SIG-M5 treated with dmso at 0.1 percent for 504 hours (cell line): Measurements from ENCODE around the gene CYB5B.
A peak's percentile ranks its signal among the peaks of the same experiment; 100 is the strongest.
"Not testable (repeated sequence)": the region's sequence is repeated elsewhere in the genome, so short reads cannot be mapped to it uniquely, and the experiment has no call there.

Experiments
- DNase-seq: peaks from one replicate; lab custom pipeline; 2025; ENCODE audit not compliant: unreplicated experiment; lab: John Stamatoyannopoulos, UW

Gene CYB5B

GRCh38 chr16:69408475-69408874 lies 15.9 kb upstream of the CYB5B start:
- DNase-seq: no peak

GRCh38 chr16:69410219-69410990 lies 14.0 kb upstream of the CYB5B start:
- no peak for DNase-seq

DNA sequence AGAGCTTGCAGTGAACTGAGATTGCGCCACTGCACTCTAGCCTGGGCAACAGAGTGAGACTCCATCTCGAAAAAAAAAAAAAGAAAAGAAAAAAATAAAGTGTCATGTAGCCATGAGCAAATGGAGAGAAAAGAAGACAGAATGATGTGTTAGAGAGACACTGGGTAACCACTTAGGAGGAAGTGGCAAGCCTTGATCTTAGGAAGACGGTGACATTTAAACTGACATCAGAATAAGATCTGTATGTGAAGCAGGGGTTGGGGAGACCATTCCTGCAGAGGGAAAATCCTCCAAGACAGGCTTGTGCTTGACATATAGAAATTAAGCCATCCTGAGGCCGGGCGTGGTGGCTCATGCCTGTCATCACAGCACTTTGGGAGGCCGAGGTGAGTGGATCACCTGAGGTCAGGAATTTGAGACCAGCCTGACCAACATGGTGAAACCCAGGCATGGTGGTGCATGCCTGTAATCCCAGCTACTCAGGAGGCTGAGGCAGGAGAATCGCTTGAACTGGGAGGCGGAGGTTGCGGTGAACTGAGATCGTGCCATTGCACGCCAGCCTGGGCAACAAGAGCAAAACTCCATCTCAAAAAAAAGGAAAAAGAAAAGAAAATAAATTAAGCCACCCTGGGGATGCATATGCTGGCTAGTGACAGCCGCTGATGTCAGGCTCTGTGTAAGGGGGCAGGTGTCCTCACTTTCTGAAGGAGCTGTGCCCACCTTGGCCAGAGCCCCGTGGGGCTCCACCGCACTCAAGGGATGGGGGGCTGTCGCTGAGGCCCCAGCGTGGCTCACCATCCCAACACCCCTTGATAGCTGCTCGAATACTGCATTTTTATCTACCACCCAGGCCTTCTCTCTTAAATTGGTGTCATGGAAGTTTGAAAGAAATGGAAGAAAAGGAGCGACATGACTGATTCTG lies 13.1 kb upstream of the CYB5B start:
- no peak for DNase-seq

- no peak for DNase-seq
Measured at GRCh38 chr16:69412287-69412686, 12.1 kb upstream of the CYB5B start.

DNA sequence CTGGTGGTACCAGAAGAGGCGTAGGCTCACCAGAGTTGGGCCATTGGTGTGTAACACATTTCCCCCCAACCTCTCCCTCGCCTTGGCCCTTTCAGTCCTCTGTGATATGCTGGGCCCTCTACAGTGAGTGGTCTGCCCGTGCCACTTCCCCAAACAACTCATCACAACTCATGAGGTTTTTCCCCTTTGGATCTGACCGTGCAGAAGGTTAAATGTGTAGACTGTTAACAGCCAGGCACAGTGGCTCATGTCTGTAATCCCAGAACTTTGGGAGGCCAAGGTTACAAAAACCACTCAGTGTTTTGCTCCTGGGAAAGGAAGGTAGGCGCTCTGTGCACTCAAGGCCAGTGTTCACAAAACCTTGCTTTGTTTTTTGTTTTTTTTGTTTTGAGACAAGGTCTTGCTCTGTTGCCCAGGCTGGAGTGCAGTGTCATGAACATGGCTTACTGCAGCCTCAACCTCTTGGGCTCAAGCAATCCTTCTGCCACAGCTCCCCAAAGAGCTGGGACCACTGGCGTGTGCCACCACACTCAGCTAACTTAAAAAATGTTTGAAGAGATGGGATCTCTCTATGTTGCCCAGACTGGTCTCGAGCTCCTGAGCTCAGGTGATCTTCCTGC lies 11.3 kb upstream of the CYB5B start:
- no peak for DNase-seq

GRCh38 chr16:69417520-69418199 lies 6.8 kb upstream of the CYB5B start:
- DNase-seq: no peak

DNA sequence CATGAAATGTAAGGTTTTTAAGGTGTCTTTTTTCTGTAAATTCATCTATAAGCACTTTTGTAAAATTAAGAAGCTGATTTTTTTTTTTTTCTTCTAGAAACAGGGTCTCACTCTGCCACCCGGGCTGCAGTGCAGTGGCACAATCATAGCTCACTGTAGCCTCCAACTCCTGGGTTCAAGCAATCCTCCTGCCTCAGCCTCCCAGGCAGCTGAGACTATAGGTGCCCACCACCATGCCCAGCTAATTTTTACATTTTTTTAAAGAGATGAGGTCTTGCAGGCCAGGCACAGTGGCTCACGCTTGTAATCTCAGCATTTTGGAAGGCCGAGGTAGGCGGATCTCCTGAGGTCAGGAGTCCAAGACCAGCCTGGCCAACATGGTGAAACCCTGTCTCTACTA lies 4.5 kb upstream of the CYB5B start:
- DNase-seq: no peak

DNA sequence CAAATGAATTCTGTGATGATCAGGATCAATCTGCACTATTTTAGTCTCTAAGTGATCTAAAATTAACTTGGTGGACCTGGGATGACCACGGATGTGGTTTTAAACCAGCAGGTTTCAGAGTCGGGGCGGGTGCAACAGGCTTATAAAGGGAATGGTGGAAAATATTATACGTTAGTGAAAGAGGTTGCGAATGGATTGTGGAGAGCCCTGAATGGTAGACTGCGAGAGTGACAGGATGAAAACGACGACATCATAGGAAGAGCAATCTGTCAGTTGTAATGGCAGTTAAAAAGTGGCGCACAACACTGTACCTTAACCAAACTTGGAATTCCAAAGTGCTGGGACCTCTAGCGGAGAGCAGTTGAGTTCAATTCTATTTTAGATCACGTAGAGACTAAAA lies 1.2 kb upstream of the CYB5B start:
- DNase-seq: no peak

- DNase-seq: peak; percentile 10
Measured at GRCh38 chr16:69424935-69425784, 741 bp downstream of the CYB5B start.

DNA sequence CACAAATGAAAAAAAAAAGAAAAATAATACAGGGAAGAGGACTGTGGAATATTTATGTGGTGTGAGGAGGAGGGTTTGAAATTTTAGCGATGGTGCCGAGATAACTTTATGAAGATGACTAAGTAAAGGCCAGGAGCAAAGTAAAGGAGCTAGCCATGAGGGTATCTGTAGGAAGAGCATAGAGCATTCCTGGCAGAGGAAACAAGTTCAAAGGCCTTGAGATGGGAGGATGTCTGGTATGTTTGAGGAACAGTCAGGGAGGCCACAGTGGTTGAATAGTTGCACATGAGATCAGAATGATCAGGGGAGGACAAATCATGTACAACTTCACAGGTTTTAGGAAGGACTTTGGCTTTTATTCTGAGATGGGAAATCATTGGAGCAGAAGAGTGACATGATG lies 4.2 kb downstream of the CYB5B start:
- no peak for DNase-seq

DNA sequence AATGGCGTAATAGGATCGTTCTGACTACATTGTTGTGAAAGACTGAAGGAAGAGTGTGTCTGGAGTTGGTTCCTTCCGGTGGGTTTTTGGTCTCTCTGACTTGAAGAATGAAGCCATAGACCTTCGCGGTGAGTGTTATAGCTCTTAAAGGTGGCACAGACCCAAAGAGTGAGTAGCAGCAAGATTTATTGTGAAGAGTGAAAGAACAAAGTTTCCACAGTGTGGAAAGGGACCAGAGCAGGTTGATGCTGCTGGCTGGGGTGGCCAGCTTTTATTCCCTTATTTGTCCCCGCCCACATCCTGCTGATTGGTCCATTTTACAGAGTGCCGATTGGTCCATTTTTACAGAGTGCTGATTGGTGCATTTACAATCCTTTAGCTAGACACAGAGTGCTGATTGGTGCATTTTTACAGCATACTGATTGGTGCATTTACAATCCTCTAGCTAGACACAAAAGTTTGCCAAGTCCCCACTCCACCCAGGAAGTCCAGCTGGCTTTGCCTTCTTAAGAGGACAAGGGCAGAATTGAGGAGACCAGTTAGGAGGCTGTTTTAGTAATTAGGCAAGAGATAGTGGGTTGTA lies 4.7 kb downstream of the CYB5B start:
- DNase-seq: not testable (repeated sequence)

GRCh38 chr16:69431948-69432468 lies 7.6 kb downstream of the CYB5B start:
- DNase-seq: no peak

GRCh38 chr16:69434066-69434465 lies 9.6 kb downstream of the CYB5B start:
- DNase-seq: no peak

DNA sequence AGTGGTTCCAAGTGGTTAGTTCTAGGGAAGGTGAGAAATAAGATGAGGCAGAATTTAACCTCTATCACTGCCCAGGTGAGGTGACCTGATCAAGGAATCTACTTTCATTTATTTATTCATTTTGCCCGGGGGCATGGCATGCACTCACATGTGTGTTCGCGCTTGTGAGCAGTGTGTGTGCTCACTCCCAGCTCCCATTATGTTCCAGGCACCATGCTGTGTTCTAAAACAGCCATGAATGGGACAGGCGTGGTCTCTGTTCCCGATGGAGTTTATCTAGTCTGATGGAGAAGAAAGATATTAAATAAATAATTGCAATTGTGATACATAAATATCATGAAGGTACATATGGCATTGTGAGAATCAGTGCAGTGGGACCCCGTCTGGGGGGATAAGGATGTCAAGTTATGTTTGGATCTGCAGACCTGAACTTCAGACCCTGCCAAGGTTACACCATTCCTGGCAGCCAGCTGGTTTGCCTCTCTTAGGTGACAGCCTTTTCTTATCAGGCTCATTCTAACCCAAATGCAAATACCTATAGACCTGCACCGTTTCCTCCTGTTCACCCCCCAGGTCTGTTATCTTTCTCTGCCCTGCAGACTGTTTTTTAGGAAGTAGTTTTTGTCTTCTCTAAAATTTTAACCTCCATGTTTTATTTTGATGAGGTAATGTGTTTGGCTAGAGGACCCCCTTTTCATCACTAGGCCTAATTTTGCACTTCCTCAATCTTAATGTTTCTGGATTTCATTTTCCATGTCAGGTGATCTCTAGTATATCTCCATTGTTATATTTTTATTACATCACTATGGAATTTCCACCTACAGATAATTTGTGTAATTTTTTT lies 11.8 kb downstream of the CYB5B start:
- DNase-seq: peak; percentile 15

DNA sequence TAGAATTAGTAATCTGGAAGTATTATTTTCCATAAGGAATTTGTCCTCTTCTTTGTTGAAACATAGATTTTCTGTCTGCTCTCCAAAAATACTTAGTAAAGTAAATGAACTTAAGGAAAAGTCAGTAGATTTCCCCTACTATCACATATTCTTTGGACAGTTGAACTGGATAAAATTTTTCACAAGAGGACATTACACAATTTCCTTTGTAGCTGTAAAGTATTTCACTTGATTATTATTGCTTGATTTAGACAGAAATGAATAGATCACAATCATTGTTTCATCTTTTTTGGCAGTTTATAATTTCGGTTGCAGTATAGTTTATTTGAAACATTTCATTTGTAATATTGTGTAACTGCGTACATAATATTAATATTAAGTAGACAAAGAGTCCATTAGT lies 12.5 kb downstream of the CYB5B start:
- DNase-seq: no peak

DNA sequence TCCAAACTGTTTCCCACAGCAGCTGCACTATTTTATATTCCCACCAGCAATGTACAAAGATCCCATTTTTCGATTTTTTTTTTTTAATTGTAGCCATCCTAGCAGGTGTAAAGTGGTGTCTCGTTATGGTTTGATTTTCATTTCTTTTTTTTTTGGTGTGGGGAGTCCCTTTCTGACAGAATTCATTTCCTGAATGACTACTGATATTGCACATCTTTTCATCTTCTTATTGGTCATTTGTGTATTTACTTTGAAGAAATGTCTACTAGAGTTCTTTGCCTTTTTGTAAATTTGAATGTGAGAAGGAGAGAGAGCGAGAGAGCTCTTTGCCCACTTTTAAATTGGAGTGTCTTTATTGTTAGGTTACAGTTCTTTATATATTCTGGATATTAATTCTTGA lies 14.0 kb downstream of the CYB5B start:
- no peak for DNase-seq

DNA sequence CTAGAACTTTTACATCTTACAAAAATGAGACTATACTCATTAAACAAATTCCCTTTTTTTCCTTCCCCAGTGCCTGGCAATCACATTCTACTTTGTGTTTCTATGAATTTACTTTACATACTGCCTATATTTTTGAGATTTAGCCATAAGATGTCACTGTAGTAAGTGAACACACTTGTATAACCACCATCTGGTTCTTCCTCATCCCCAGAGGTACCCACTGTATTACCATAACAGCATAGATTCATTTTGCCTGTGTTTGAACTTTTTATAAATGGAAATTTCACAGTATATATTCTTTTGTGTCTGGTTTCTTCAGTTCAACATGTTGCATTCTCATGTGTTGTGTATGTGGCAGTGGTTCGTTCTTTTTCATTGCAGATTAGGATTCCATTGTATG lies 15.8 kb downstream of the CYB5B start:
- no peak for DNase-seq

GRCh38 chr16:69441030-69441429 lies 16.6 kb downstream of the CYB5B start:
- DNase-seq: not testable (repeated sequence)
